Lower leg skin (tissue), 4 donors: Measurements from ENCODE around the gene WDR20. TPM values are rescaled to one million over a fixed set of nuclear protein-coding genes. Genes with fewer than 3 reads are reported as not detected.

Source experiments
- DNase-seq, 2 donors: peaks; one replicate each; pipeline ENCODE4 v3.0.0-alpha.2; 2019; ENCODE audit warnings: low spot score in 2 of 2
- H3K4me3 ChIP-seq: fragments of 200-600 bp; sonication (generic); 2 replicates; pipeline ENCODE4 v1.5.1; 2017; ENCODE audit warnings: mild to moderate bottlenecking, low read depth; ENCODE audit not compliant: poor library complexity, severe bottlenecking
- POLR2A ChIP-seq, 2 donors: fragments of 450-650 bp; IDR thresholded peaks; one replicate each; pipeline ENCODE4 v1.6.1; 2016 to 2017; ENCODE audit warnings: antibody characterized with exemption in 2 of 2, mild to moderate bottlenecking in 1 of 2, moderate library complexity in 1 of 2
- WGBS, 2 donors: methylation state at CpG; one replicate each; pipeline ENCODE4 v1.1.5; 2018; 5-methylcytosine and 5-hydroxymethylcytosine counted together
- intact Hi-C: fragments of 100-400 bp; cut with DNase I; formaldehyde crosslinking; loops from one replicate; pipeline ENCODE4 v1.15.0; 2023; ENCODE audit warnings: low total_unique reads
- total RNA-seq, 4 donors: library from RNA; depleted of rRNA; stranded (reverse); fragments of >200 nt; gene quantifications; one replicate each; pipeline ENCODE4 v1.1.0, GENCODE V29; 2016
- TF ChIP-seq, protein P1 (sequence below), 3 donors: fragments of 450-650 bp; IDR thresholded peaks; one replicate each; pipeline ENCODE4 v1.5.1; 2016; ENCODE audit warnings: antibody characterized with exemption in 3 of 3, mild to moderate bottlenecking in 3 of 3, moderate library complexity in 2 of 3

The WDR20 gene
- total RNA-seq, 4 donors from 2014 or later, result 33.7 to 50.8 (median 41.3) TPM

DNA sequence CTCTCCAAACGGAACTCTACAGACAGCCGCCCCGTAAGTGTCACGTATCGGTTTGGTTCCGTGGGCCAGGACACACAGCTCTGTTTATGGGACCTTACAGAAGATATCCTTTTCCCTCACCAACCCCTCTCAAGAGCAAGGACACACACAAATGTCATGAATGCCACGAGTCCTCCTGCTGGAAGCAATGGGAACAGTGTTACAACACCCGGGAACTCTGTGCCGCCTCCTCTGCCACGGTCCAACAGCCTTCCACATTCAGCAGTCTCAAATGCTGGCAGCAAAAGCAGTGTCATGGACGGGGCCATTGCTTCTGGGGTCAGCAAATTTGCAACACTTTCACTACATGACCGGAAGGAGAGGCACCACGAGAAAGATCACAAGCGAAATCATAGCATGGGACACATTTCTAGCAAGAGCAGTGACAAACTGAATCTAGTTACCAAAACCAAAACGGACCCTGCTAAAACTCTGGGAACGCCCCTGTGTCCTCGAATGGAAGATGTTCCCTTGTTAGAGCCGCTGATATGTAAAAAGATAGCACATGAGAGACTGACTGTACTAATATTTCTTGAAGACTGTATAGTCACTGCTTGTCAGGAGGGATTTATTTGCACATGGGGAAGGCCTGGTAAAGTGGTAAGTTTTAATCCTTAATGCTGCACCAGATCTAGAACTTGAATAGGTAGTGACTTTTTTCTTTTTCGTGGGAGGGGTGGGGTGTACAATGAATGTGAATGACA, 69.7 kb downstream of the WDR20 start:
- no peak for TF ChIP-seq POLR2A (IDR thresholded peaks at IDR 0.05)
- TF ChIP-seq, protein P1, sequence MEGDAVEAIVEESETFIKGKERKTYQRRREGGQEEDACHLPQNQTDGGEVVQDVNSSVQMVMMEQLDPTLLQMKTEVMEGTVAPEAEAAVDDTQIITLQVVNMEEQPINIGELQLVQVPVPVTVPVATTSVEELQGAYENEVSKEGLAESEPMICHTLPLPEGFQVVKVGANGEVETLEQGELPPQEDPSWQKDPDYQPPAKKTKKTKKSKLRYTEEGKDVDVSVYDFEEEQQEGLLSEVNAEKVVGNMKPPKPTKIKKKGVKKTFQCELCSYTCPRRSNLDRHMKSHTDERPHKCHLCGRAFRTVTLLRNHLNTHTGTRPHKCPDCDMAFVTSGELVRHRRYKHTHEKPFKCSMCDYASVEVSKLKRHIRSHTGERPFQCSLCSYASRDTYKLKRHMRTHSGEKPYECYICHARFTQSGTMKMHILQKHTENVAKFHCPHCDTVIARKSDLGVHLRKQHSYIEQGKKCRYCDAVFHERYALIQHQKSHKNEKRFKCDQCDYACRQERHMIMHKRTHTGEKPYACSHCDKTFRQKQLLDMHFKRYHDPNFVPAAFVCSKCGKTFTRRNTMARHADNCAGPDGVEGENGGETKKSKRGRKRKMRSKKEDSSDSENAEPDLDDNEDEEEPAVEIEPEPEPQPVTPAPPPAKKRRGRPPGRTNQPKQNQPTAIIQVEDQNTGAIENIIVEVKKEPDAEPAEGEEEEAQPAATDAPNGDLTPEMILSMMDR (IDR thresholded peaks at IDR 0.05), result no peak

DNA sequence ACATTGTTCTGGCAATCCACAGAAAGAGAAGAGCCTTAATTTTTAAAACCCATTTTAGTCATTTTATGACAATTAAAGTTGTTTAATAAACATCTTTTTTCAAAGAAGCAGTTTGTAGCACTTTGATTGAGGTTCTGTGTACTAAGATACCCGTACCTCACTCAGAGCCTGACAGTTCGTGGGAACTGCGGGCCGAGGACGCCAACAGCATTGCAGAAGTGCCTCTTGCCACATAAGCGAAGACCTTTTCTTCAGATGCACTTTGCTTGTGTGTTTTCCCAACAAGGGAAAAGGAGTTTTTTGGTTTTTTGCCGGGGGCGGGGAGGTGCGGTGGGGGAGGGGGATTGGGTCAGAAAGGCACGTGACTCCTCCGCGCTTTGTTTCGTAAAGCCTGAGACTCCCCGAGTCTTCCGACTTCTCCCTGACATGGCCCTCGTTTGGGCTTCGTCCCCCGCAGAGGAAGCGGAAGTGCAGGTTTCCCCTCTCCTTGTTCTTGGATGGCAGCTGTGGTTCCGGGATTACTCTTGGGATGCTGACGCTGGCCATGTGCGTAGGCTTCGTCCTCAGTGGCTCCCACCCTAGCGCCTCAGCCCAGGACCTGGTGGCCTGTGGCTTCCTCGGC, 70.8 kb downstream of the WDR20 start:
- 90 to 93% methylated on average over 25 of the region's 25 CpGs for WGBS, 2 donors
- intact Hi-C loops, result no loop called here
- no peak for TF ChIP-seq POLR2A (IDR thresholded peaks at IDR 0.05)
- TF ChIP-seq, protein P1 (IDR thresholded peaks at IDR 0.05), result no peak
- no peak for DNase-seq
- no peak overlapping the region for H3K4me3 ChIP-seq

More for the DNA sequence above, 69.7 kb downstream of the WDR20 start:
- intact Hi-C loops, result no loop called here
- WGBS, 2 donors, result 73 to 77% methylated on average over 19 of the region's 19 CpGs
- H3K4me3 ChIP-seq, result no peak overlapping the region
- no peak for DNase-seq

DNA sequence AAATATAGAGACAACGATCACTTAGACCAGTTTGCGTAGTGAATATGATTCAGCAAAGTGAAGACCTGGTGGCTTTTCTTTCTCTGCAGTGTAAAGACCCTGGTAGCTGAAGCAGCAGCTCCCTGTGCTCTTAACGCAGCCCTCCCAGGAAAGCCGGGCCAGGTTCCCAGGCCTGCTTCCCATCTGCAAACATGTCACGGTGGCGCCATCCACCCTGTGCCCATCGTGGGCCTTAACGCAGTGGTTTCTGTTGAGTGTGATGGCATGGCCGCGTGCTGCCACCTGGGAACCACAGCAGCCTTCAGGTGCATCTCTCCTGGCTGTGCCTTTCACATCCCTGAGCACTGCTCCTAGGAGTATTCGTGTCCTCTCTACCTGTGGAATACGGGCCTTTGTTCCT, 71.5 kb downstream of the WDR20 start:
- WGBS, 2 donors, result 91 to 94% methylated on average over 12 of the region's 12 CpGs
- no peak overlapping the region for H3K4me3 ChIP-seq
- intact Hi-C loops, result no loop called here
- no peak for TF ChIP-seq POLR2A (IDR thresholded peaks at IDR 0.05)
- TF ChIP-seq, protein P1 (IDR thresholded peaks at IDR 0.05), result no peak
- no peak for DNase-seq

DNA sequence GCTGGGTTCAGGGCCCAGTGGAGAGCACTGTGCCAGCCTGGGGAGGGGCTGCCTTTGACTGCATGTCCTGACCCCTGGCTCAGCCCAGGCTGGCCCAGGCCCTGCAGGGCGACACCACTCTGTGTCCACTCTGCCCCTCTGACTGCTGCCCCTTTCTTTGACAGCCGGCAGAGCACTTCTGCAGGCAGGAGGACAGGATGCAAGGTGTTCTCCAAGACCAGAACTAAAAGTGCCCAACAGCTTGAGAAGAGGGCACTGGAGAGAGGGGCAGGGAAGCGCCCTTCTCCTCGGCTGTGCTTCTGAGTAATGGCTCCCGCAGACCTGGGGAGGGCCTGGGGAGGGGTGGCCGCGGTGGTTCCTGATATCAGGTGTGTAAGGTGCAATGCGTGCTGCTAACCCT, 72.7 kb downstream of the WDR20 start:
- no peak for DNase-seq
- intact Hi-C loops, result no loop called here
- TF ChIP-seq POLR2A (IDR thresholded peaks at IDR 0.05), result no peak
- TF ChIP-seq, protein P1 (IDR thresholded peaks at IDR 0.05), result no peak
- WGBS, 2 donors, result 88% methylated on average over 8 of the region's 8 CpGs
- H3K4me3 ChIP-seq, result no peak overlapping the region

DNA sequence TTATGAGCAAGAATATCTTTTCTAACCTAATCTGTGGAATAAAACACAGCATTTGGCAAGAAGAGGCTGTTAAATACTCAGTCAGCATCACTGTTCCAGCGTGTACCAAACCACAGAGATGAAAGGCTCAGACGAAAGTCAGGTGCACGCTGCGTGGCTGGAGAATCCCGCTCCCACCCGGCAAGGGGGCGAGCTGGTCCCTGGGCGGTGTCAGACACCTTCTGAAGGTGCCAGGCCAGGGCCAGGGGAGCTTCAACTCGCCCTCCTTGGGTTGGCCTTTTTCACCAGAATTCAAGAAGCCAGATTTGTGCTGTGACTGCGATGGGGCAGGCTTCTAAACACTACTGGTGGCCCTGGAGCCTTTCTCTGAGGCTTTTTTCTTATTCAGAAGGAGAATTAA, 73.1 kb downstream of the WDR20 start:
- DNase-seq, result no peak
- WGBS, 2 donors, result 95% methylated on average over 10 of the region's 10 CpGs
- TF ChIP-seq, protein P1 (IDR thresholded peaks at IDR 0.05), result no peak
- TF ChIP-seq POLR2A (IDR thresholded peaks at IDR 0.05), result no peak

More for the DNA sequence above, 73.1 kb downstream of the WDR20 start:
- H3K4me3 ChIP-seq, result no peak overlapping the region
- intact Hi-C loops, result no loop called here
